Left renal pelvis (tissue), 4 donors: ENCODE data around the gene C11orf24. TPM values are rescaled to one million over a fixed set of nuclear protein-coding genes. Genes with fewer than 3 reads are reported as not detected.
"Not testable (repeated sequence)": the region's sequence is repeated elsewhere in the genome, so short reads cannot be mapped to it uniquely, and the experiment has no call there.

Source experiments
- DNase-seq, 4 donors: peaks; one replicate each; pipeline ENCODE4 v3.0.0-alpha.2; 2013; ENCODE audit warnings: low read depth in 4 of 4, low spot score in 3 of 4
- polyA plus RNA-seq, 4 donors: library from polyadenylated mRNA; unstranded; fragments of 120-200 nt; gene quantifications; one replicate each; pipeline ENCODE4 v1.2.1, GENCODE V29; 2013; ENCODE audit not compliant: insufficient read length in 4 of 4

The C11orf24 gene
- polyA plus RNA-seq, 4 donors, result 24.6 to 46.9 (median 26.9) TPM

DNA sequence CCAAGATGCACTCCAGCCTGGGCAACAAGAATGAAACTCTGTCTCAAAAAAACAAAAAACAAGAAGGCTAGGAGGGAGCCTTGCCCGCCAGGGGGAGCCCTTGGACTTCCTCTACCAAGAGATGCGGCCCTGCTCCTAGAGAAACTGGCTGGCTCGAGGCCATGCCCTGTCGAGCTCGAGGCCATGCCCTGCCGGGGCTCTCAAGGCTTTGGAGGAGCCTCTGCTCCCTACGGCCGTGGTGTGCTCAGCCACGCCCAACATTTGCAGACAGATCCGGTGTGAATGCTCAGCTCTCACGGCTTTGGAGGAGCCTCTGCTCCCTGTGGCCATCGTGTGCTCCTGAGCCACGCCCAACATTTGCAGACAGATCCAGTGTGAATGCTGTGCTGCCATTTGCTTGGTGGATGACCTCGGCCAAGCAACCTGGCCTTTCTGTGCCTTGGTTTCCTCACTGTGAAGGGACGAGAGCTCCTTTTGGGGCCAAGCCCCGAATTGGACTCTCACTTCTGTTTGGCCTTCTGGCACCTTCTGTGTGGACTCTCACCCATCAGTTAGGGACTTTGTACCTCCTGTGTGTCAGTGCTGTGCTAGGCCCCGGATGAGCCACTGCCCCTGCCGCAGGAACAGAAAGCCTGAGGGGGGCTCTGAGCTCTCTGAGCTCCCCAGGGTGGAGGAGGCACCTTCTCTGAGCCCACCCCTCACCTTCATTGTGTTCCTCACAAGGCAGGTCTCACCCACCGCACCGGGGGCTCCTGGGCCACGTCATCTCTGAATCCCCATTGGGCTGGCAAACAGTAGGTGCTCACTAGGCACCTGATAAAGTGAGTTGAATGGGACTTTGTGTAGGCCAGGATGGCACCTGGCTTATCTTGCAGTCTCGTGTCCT lies 14.1 kb downstream of the C11orf24 start:
- DNase-seq, result peak; percentile 62 to 79 (median 70)

DNA sequence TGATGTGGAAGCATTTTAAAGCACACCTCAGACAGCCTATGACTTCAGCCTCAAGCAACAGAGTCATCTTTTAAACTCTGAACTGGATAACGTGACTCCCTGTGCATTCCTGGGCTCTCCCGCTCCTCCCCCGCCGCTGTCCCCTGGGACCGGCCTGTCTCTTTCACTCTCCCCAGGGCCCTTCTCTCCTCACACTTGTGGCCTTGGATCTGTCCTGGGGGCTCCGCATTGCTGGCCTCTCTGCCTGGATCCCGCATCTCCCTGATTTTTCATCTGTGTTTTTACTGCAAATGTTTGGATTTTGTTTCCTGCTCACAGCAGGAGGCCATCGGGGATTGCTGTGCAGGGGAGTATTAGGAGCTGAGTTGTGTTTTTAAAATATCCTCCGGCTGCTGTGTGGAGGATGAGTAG lies 15.4 kb downstream of the C11orf24 start:
- DNase-seq, result peak in 3 of 4 donors; percentile 12 to 27 (median 22)

DNA sequence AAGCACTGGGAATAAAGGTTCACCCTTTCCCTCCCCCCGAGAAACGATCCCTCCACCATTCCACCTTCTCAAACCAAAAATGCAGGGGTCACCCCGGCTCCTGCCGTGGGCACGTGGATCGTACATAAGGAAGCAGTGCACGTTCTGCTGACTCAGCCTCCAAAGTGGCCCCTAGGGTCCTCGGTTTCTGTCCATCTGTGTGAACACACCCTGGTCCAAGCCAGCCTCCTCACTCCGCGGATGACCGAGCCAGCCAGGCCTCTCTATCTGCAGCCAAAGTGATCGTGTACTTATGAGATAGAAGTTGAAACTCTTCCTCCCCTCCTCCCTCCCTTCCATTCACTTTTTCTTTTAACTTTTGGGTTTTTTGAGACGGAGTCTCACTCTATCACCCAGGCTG lies 16.2 kb downstream of the C11orf24 start:
- no peak for DNase-seq

DNA sequence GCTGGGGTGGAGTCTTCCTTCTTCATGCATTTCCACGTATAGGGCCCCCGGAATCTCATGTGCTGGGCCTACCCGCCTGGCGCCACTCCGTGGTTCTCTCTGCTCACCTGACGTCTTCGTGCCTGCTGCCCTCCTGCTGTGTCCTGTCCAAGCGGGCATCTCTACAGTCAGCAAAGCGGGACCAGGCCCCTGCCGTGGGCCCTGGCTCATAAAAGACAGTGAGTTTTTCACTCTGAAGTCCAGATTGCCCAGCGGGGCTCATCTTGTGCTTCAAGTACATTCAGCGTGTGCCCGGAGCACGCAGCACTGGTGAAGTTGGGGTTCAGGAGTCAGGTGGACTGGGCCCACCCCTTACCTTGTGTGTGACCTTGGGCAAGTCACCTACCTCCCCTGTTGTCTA lies 17.4 kb downstream of the C11orf24 start:
- DNase-seq, result no peak

DNA sequence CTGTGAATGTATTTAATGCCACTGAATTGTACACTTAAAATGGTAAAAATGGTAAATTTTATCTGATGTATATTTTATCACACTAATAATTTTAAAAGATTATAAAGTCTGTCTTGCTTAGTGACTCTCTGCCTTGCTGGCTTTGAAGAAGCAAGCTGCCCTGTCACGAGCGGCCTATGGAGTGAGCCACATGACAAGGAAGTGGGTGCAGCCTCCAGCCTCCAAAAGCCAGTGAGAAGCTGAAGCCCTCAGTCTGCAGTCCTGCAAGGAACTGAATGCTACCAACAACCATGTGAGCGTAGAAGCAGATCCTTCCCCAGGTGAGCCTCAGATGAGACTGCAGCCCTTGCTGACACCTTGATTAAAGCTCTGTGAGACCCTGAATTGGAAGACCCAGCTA lies 20.0 kb downstream of the C11orf24 start:
- DNase-seq, result no peak

DNA sequence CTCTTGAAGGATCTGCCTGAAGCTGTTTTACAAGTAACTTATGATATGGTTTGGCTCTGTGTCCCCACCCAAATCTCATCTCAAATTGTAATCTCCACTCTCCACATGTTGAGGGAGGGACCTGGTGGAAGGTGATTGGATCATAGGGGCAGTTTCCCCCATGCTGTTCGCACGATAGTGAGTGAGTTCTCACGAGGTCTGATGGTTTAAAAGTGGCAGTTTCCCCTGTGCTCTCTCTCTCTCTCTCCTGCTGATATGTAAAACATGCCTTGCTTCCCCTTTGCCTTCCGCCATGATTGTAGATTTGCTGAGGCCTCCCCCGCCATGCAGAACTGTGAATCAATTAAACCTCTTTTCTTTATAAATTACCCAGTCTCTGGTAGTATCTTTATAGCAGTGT lies 26.9 kb downstream of the C11orf24 start:
- DNase-seq, result not testable (repeated sequence)

DNA sequence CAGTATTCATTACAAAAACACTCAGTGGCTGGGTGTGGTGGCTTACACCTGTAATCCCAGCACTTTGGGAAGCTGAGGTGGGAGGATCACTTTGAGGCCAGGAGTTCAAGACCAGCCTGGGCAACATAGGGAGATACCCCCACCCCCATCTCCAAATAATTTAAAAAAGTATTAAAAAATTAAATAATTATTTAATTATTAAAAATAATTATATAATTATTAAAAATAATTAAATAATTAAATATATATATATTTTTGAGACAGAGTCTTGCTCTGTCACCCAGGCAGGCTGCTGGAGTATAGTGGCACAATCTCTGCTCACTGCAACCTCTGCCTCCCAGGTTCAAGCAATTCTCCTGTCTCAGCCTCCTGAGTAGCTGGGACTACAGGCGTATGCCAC lies 27.9 kb downstream of the C11orf24 start:
- DNase-seq, result not testable (repeated sequence)

DNA sequence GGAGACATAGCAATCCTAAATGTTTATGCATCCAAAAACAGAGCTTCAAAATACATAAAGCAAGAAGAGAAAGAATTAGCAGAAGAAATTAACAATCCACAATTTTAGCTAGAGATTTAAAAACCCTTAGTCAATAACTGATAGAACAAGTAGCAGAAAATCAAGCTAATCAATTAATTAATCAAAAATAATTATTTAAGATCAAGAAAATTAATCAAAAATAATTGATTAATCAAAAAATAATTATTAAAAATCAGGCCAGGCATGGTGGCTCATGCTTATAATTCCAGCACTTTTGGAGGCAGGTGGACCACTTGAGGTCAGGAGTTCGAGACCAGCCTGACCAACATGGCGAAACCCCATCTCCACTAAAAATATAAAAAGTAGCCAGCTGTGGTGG lies 29.2 kb downstream of the C11orf24 start:
- no peak for DNase-seq

DNA sequence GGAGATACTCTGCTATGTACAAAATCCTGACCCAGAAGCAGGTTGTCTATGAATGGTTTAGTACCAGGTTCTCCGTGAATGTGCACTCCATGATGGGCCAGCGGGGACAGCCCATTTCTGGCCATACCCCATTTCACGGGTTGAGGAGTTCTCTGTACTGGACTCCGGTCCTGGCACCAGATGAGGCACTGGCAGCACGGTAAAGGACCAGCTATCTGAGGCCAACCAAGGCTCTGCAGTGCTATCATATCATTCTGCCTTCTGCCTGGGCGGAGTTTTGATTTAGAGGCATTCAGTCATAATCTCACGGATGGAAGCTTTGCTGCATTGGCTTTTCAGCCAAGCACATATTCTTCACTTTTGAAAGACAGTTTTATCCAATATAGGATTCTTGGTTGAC lies 40.2 kb downstream of the C11orf24 start:
- no peak for DNase-seq

DNA sequence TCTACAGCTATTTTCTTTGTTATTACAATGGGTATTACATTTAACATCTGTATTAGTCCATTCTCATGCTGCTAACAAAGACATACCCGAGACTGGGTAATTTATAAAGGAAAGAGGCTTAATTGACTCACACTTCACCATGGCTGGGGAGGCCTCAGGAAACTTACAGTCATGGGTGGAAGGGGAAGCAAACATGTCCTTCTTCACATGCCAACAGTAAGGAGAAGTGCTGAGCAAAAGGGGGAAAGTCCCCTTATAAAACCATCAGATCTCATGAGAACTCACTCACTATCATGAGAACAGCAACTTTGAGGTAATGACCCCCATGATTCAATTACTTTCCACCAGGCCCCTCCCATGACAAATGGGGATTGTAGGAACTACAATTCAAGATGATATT lies 42.2 kb downstream of the C11orf24 start:
- no peak for DNase-seq

DNA sequence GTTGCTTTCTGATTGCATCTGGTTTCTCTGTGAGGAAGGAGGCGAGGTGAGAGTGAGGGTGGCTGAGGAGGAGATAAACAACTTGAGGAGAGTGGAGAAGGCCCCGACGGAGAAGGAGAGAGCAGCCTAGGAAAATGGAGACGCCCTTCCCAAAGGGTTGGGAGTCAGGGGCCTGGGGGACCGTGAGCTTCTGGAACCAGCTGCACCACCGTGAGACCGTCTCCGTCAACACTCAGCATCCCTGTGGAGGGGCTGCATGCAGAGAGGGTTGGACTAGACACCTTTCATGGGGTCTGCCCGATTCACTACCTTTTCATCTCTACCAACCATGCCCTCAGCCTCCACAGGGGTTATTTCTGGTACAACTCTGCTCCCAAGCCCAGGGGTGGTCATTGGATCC lies 45.4 kb downstream of the C11orf24 start:
- DNase-seq, result no peak

DNA sequence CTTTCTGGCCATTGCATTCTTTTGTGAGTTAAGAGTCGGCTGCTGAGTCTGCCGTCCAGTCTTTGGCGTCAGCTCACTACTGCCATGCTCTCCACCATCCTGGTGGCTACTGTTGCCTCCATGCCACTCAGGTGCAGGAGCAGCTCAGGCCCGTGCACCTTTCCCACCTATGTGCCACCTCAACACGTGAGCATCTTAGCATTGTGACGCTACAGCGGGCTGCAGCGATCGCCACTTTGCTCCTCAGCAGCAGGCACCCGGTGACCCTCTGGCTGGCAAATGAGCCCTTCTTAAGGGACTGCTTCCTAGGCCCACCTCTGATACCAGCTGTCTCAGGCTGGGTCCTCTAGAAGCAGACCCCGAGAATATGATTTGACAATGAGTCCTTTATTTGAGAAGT lies 47.2 kb downstream of the C11orf24 start:
- DNase-seq, result no peak

DNA sequence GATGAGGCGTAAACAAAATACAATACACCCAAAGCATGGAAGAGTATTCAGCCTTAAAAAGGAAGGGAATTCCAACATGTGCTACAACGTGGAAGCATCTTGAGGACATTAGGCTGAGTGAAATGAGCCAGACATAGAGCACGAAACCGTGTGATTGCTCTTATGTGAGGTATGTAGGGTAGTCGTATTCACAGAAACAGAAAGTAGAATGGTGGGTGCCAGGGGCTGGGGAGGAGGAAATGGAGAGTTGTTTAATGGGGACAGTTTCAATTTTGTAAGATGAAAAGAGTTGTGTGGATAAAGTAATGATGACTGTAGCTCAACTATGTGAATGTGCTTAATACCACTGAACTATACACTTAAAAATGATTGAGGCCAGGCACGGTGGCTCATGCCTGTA lies 48.5 kb downstream of the C11orf24 start:
- no peak for DNase-seq

DNA sequence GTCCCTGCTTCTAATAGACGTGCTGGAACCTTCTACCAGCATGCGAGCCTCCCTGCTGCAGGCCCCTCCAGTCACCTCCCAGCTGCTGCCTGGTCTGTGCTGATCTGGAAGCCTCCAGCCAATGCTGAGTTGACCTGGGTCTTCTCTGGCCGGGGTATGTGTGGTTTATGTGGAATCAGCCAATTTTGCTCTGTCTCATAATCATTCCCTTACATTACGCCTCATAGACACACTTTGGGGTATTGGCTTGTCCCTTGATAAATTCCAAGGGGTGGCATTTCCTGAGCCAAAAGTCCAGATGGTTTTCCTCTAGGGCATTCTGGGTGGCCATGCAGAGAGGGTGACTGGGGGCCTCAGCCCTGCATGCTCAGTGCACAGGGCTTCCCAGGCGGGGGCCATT lies 50.4 kb downstream of the C11orf24 start:
- DNase-seq, result no peak

DNA sequence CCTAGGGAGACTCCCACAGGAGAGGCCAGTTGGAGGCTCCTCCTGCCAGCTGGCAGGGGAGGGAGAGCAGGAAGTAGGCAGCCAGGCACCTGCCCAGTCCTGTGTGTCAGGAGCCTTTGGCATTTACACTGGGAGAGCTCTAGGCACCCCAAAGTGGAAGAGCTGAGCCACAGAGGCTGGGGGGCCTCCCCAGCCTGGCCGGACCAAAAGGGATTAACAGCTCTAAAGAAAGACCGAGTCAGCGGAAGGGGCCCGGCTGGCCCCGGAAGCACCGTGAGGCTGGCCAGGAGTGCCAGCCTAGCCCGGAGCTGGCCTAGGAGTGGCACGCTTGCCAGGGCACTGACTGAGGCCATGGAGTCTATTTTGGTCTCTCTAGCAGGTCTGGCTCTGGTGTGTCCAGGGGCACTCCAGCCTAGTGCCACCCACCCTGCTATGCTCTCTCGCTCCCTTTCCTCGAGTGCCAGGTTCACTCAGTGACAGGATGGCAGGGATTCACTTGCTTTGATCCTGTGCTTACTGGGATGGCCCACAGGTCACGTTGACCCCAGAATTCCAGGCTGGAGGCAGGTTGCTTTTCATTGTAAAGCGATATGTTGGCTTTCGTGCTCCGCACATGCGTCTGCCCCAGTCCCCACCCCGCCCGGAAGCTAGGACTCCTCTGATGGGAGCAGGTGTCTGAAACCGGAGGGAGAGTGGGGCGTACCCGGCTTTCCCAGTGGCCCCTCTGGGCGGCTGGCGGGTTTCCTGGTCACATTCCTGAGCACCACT lies 55.4 kb downstream of the C11orf24 start:
- no peak for DNase-seq

DNA sequence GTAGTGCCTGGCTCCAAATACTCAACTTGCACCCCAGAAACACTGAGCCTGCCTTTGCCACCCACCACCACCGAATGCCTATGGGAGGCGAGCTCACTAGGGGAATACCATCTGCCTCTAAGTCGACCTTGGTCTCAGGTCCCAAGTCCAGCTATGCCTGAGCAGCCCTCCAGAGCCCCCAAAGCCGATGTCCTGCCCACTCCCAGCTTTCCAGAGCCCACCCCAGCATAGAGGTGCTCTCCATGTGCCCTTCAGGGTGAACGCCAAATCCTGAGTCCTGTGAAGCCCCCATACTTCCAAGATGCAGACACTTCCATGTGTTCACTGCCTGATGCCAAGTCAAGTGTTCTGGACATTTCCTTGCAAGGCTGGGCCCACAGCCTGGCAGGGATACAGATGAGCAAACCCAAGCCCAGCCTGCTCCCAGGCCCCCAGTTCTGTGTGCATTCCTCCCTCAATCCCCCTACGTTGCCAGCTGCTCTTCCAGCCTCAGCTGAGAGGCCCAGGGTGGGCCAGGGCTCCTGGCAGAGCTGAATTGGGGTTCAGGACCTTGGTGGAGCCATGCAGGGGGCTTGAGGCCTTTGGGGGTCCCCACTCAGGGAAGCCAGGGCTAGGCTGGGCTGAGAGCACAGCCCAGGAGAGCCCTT lies 56.1 kb downstream of the C11orf24 start:
- no peak for DNase-seq

DNA sequence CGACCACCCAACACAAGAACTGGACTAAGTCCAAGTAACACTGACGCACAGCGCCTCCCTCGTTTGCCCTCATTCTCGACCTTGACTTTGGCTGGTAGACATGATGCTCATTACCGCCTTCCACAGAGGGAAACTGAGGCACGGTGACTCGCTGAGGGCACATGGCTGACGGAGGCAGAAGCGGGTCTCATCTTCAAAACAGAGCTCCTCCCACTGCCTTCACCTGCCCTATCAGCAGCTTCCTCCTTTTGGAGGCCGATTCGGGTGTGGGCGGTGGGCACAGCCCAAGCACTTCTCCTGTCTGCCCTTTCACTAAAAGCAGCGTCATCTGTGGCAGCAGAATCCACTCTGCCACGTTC lies 56.7 kb downstream of the C11orf24 start:
- DNase-seq, result no peak

DNA sequence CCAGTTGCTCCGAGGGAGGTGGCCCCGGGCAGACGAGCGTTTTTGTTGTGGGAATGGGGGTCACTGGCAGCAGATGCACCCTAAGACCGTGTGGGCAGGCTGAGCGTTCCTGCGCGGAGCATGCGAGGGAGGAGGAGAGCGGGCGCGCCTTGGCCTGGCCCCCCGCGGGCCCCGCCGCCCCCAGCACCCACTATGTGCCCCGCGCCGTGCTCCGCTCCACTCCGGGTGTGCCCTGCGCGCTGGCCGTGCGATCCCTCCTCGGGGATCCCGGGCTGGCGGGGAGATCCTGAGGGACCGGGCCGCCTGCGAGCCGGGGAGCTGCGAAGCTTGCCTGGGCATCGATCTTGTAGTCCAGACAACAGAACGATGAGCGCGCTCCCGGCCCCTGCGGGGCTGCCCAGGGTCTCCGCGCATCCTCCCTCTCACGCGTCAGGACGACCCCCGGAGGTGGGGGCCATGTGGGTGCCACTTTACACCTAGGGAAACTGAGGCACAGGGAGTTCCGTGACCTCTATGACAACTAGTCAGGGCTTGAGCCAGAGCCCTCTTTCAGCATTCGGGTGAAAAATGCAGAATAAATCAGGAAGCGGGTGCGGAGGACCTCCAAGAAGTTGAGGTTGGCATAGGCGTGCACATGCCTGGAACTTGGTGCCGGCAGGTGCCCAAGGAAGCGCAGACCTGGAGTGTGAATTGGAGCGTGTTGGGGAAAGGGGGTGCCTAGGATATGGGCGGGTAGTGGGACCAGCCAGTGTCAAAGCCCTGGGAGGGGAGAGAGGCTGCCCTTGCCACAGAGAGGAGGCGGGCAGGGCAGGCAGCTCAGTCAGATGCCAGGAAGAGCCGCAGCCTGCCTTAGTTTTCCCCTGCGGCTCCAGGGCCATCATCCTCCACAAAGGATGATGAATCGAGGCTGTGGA lies 57.3 kb downstream of the C11orf24 start:
- no peak for DNase-seq

DNA sequence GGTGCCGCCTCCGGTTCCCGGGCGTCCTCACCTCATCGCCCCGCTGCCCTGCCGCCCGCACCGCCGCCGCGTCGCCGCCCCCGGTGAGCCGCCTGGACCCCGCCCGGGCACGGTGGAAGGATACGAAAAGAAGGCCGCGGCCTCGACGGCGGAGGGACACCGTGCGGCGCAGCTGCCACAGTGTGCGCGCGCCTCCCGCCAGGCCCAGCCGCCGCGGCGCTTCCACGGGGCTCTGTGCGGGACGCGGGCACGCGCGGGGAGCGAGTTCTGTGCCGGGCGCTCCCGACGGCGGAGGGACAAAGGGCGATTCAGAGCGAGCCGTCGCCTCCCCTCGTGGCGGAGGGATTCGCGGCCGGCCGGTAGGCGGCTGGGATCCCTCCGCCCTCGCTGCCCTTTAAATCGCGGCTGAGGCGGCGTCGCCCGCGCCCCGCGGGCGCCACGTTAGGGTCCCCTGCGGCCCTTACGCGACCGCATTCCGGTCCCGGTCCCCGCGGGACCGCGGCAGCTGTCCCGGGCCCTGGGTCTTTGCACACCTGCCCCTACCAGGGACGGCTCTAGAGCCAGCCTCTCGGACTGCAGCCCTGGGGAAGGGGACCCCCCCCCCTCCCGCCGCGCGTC lies 58.1 kb downstream of the C11orf24 start:
- peak; percentile 87 to 94 (median 92) for DNase-seq

DNA sequence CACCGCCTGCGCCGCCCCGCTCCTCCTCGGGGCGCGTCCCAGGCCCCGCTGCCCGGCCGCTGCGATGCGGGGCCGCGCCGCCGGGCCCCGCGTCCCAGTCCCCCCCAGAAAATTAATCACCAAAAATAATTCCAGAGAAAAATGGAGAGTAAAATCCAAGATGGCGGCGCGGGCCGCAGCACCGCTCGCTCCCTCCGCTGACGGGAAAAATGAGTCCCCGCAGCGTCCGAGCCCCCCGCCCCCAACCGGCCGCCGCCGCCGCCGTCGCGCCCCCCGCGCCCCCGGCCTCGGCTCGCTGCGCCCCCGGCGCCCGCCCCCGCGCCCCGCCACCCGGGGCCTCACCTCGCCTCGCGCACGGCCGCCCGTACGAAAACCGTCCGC lies 58.6 kb downstream of the C11orf24 start, which contains the start of gene KMT5B:
Gene KMT5B (minus strand): TSS at position 162 of the 381 bp plus-strand sequence. CDS start 23,220 bp downstream, outside the sequence.
- DNase-seq, result peak in 2 of 4 donors; percentile 40 to 56
